ENCODE measurements around the gene PRSS53.
"Not testable (repeated sequence)": the region's sequence is repeated elsewhere in the genome, so short reads cannot be mapped to it uniquely, and the experiment has no call there.

PRSS53 gene

GRCh38 chr16:31088459-31089183, at the start of gene PRSS53:
PRSS53 (minus strand) TSS chr16:31088943; CDS start chr16:31088809, 134 bp downstream.
- Histone ChIP-seq H3K4me2 (ENCODE audit: low read depth, low read length, poor library complexity, severe bottlenecking) (no peak within 1 kb of the TSS), H3K9me3 (ENCODE audit: insufficient read depth, low read depth, low read length) (no peaks in the 10 kb centered on the region), H3K4me3 (ENCODE audit: low read length, poor library complexity, severe bottlenecking) (no peak within 1 kb of the TSS), H3K4me1 (ENCODE audit: insufficient read depth, low read length, poor library complexity, severe bottlenecking) (peaks cover 15% of the 10 kb centered on the region), H3F3A (ENCODE audit: low read depth) (no peaks in the 10 kb centered on the region), H2AFZ (ENCODE audit: low read length) (no peak within 1 kb of the TSS), H3K9me2 (replicated peaks; ENCODE audit: low read depth, low read length) (no peaks in the 10 kb centered on the region), H4K20me1 (ENCODE audit: insufficient read depth, low read length, poor library complexity, severe bottlenecking) (peaks cover 14% of the 10 kb centered on the region), H3K27me3 (ENCODE audit: insufficient read depth, low read length, poor library complexity, severe bottlenecking) (no peaks in the 10 kb centered on the region), H3K36me3 (ENCODE audit: insufficient read depth, low read length) (peaks cover 25% of the 10 kb centered on the region; the same call in 1 of the 2 replicates), H3K9ac (ENCODE audit: low read depth, low read length, poor library complexity, severe bottlenecking) (no peak within 1 kb of the TSS), H3K79me2 (ENCODE audit: insufficient read depth, low read length) (peaks cover 35% of the 10 kb centered on the region)
- no peak for TF ChIP-seq EZH2phosphoT487 (IDR thresholded peaks at IDR 0.05; ENCODE audit: borderline replicate concordance)
- TF ChIP-seq, protein P1, sequence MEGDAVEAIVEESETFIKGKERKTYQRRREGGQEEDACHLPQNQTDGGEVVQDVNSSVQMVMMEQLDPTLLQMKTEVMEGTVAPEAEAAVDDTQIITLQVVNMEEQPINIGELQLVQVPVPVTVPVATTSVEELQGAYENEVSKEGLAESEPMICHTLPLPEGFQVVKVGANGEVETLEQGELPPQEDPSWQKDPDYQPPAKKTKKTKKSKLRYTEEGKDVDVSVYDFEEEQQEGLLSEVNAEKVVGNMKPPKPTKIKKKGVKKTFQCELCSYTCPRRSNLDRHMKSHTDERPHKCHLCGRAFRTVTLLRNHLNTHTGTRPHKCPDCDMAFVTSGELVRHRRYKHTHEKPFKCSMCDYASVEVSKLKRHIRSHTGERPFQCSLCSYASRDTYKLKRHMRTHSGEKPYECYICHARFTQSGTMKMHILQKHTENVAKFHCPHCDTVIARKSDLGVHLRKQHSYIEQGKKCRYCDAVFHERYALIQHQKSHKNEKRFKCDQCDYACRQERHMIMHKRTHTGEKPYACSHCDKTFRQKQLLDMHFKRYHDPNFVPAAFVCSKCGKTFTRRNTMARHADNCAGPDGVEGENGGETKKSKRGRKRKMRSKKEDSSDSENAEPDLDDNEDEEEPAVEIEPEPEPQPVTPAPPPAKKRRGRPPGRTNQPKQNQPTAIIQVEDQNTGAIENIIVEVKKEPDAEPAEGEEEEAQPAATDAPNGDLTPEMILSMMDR (conservative IDR thresholded peaks at IDR 0.05; ENCODE audit: low read length): no peak

DNA sequence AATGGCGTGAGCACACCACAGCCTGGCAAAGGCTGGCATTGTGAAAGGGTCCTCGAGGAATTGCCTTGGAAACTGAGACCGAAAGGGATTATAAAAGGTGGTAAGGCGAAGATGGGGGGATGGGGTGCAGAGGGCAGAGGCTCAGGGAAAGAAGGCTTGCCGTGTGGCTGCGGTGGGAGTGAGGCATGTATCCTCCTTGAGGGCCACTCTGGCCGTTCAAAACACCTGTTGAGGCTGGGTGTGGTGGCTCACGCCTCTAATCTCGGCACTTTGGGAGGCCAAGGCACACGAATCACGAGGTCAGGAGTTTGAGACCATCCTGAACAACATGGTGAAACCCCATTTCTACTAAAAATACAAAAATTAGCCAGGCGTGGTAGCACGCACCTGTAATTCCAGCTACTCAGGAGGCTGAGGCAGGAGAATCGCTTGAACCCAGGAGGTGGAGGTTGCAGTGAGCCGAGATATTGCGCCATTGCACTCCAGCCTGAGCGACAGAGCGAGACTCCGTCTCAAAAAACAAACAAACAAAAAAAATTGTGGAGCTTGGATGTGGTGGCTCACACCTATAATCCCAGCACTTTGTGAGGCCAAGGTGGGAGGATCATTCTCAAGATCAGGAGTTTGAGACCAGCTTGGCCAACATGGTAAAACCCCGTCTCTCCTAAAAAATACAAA, 48.2 kb upstream of the PRSS53 start:
- H3K9me2 ChIP-seq (replicated peaks; ENCODE audit: low read depth, low read length); H3K27me3 ChIP-seq (ENCODE audit: insufficient read depth, low read length, poor library complexity, severe bottlenecking); H2AFZ ChIP-seq (ENCODE audit: low read length); H3K4me2 ChIP-seq (ENCODE audit: low read depth, low read length, poor library complexity, severe bottlenecking); H4K20me1 ChIP-seq (ENCODE audit: insufficient read depth, low read length, poor library complexity, severe bottlenecking); H3K4me3 ChIP-seq (ENCODE audit: low read length, poor library complexity, severe bottlenecking); H3K9ac ChIP-seq (ENCODE audit: low read depth, low read length, poor library complexity, severe bottlenecking); H3F3A ChIP-seq (ENCODE audit: low read depth); H3K79me2 ChIP-seq (ENCODE audit: insufficient read depth, low read length); H3K4me1 ChIP-seq (ENCODE audit: insufficient read depth, low read length, poor library complexity, severe bottlenecking); H3K9me3 ChIP-seq (ENCODE audit: insufficient read depth, low read depth, low read length); H3K36me3 ChIP-seq (ENCODE audit: insufficient read depth, low read length): not testable (repeated sequence)

DNA sequence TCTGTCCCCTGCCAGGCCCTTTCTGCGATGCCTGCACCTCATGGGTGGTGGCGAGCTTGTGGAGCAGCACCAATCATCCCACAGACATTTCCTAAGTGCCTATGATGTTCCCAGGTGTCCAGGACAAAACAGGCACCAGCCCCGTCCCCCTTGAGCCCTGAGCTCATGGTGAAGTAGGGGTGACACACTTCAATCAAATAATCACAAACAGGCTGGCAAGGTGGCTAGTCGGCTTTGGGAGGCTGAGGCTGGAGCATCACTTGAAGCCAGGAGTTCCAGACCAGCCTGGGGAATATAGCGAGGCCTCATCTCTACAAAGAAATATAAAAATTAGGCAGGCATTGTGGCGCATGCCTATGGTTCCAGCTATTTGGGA, 47.5 kb upstream of the PRSS53 start:
- Histone ChIP-seq H3K4me1 (ENCODE audit: insufficient read depth, low read length, poor library complexity, severe bottlenecking) (peaks cover 2% of the 10 kb centered on the region), H3K4me3 (ENCODE audit: low read length, poor library complexity, severe bottlenecking) (no peak overlapping the region), H3K79me2 (ENCODE audit: insufficient read depth, low read length) (no peaks in the 10 kb centered on the region), H2AFZ (ENCODE audit: low read length) (no peak overlapping the region), H3K4me2 (ENCODE audit: low read depth, low read length, poor library complexity, severe bottlenecking) (no peak overlapping the region), H4K20me1 (ENCODE audit: insufficient read depth, low read length, poor library complexity, severe bottlenecking) (no peaks in the 10 kb centered on the region), H3K27me3 (ENCODE audit: insufficient read depth, low read length, poor library complexity, severe bottlenecking) (no peaks in the 10 kb centered on the region), H3K9me3 (ENCODE audit: insufficient read depth, low read depth, low read length) (no peaks in the 10 kb centered on the region), H3F3A (ENCODE audit: low read depth) (no peaks in the 10 kb centered on the region), H3K9ac (ENCODE audit: low read depth, low read length, poor library complexity, severe bottlenecking) (no peak overlapping the region), H3K9me2 (replicated peaks; ENCODE audit: low read depth, low read length) (no peaks in the 10 kb centered on the region), H3K36me3 (ENCODE audit: insufficient read depth, low read length) (no peaks in the 10 kb centered on the region)
- TF ChIP-seq, protein P1 (conservative IDR thresholded peaks at IDR 0.05; ENCODE audit: low read length): no peak
- no peak for TF ChIP-seq EZH2phosphoT487 (IDR thresholded peaks at IDR 0.05; ENCODE audit: borderline replicate concordance)

Measured in Loucy (cell line).